HepG2 (cell line): ENCODE data around the gene GCLM. TPM values are rescaled to one million over a fixed set of nuclear protein-coding genes. Genes with fewer than 3 reads are reported as not detected.
A peak's percentile ranks its signal among the peaks of the same experiment; 100 is the strongest.

Experiments used
- ARNT ChIP-seq: fragments of 450-650 bp; IDR thresholded peaks from 2 replicates; pipeline ENCODE4 v1.6.1; 2017
- DPF2 ChIP-seq: sonication (generic); formaldehyde crosslinking; IDR thresholded peaks from 2 replicates; pipeline ENCODE4 v1.4.0; 2020; ENCODE audit warnings: mild to moderate bottlenecking, low read depth, missing genetic modification reagents, borderline replicate concordance
- E2F1 ChIP-seq: sonication (generic); formaldehyde crosslinking; IDR thresholded peaks from 2 replicates; pipeline ENCODE4 v1.5.0; 2020; ENCODE audit warnings: missing genetic modification reagents
- FOXP1 ChIP-seq, 2 experiments: fragments of 450-650 bp in 1 of 2; IDR thresholded peaks; 2 replicates each; pipeline ENCODE4 v1.6.1; 2017 to 2018; ENCODE audit warnings: antibody characterized with exemption in 1 of 2
- JDP2 ChIP-seq: sonication (generic); formaldehyde crosslinking; IDR thresholded peaks from 2 replicates; pipeline ENCODE4 v1.8.1; 2022; ENCODE audit warnings: missing genetic modification reagents, borderline replicate concordance
- MTA1 ChIP-seq: sonication (generic); formaldehyde crosslinking; IDR thresholded peaks from 2 replicates; pipeline ENCODE4 v1.4.0; 2020; ENCODE audit warnings: missing genetic modification reagents, mild to moderate bottlenecking, borderline replicate concordance
- NFIC ChIP-seq: IDR thresholded peaks from 2 replicates; pipeline ENCODE4 v1.6.1; 2012; ENCODE audit warnings: mild to moderate bottlenecking, low read length, inconsistent platforms
- NONO ChIP-seq, 2 experiments: fragments of 450-650 bp in 1 of 2; sonication (generic) in 1 of 2; formaldehyde crosslinking in 1 of 2; IDR thresholded peaks in 1 of 2; conservative IDR thresholded peaks in 1 of 2; 2 replicates each; pipeline versions ENCODE4 v1.6.1 to v1.8.0; 2017 to 2022; ENCODE audit warnings: mild to moderate bottlenecking in 1 of 2, missing genetic modification reagents in 1 of 2, moderate library complexity in 1 of 2
- NR1H2 ChIP-seq: sonication (generic); formaldehyde crosslinking; IDR thresholded peaks from 2 replicates; pipeline ENCODE4 v1.8.1; 2022; ENCODE audit warnings: low read depth, missing genetic modification reagents, borderline replicate concordance
- NR3C1 ChIP-seq: sonication (generic); formaldehyde crosslinking; IDR thresholded peaks from 2 replicates; pipeline ENCODE4 v1.4.0; 2020; ENCODE audit warnings: missing genetic modification reagents
- POLR2AphosphoS5 ChIP-seq: IDR thresholded peaks from 2 replicates; pipeline ENCODE4 v1.6.1; 2012; ENCODE audit warnings: low read depth, low read length
- SAP130 ChIP-seq: IDR thresholded peaks from 2 replicates; pipeline ENCODE4 v1.6.1; 2016; ENCODE audit warnings: low read depth
- ZFP36 ChIP-seq: fragments of 150-350 bp; IDR thresholded peaks from 2 replicates; pipeline ENCODE4 v1.6.1; 2018; ENCODE audit warnings: borderline replicate concordance, low read length, low read depth; ENCODE audit not compliant: partially characterized antibody
- ZMYM4 ChIP-seq: sonication (generic); formaldehyde crosslinking; IDR thresholded peaks from 2 replicates; pipeline ENCODE4 v1.8.1; 2023; ENCODE audit warnings: mild to moderate bottlenecking, missing genetic modification reagents
- ZNF276 ChIP-seq: sonication (generic); formaldehyde crosslinking; IDR thresholded peaks from 2 replicates; pipeline ENCODE4 v1.4.0; 2020; ENCODE audit warnings: mild to moderate bottlenecking, low read depth, missing genetic modification reagents
- ZNF44 ChIP-seq: sonication (generic); formaldehyde crosslinking; IDR thresholded peaks from 2 replicates; pipeline ENCODE4 v1.5.1; 2020; ENCODE audit warnings: mild to moderate bottlenecking, missing genetic modification reagents
- ZNF891 ChIP-seq: sonication (generic); formaldehyde crosslinking; IDR thresholded peaks from 2 replicates; pipeline ENCODE4 v1.5.0; 2020; ENCODE audit warnings: mild to moderate bottlenecking, missing genetic modification reagents
- polyA plus RNA-seq, 8 experiments: library from polyadenylated mRNA; depleted of rRNA in 3 of 8; stranded (reverse) in 7 of 8; unstranded in 1 of 8; fragments of >200 nt; fragmentation: Illumina TruSeq in 4 of 8; extraction: Trizol in 4 of 8; gene quantifications; 2 replicates each; pipeline versions ENCODE4 v1.2.1 to v1.2.3, GENCODE V29; 2011 to 2016; ENCODE audit warnings: low read depth in 4 of 8, missing spikeins in 1 of 8, mixed read lengths in 1 of 8; ENCODE audit not compliant: insufficient read depth in 1 of 8
- total RNA-seq, 5 experiments: library from RNA; depleted of rRNA; stranded (reverse); fragments of >200 nt; fragmentation: Illumina TruSeq; extraction: Trizol; gene quantifications; 2 replicates each; pipeline ENCODE4 v1.2.3, GENCODE V29; 2016; ENCODE audit warnings: low read depth in 1 of 5
- TF ChIP-seq, protein P1 (sequence below): sonication (generic); formaldehyde crosslinking; IDR thresholded peaks from 2 replicates; pipeline ENCODE4 v1.8.0; 2022; ENCODE audit warnings: missing genetic modification reagents, mild to moderate bottlenecking, inconsistent platforms, borderline replicate concordance
- TF ChIP-seq, protein P2 (sequence below): sonication (generic); formaldehyde crosslinking; IDR thresholded peaks from 2 replicates; pipeline ENCODE4 v1.4.0; 2020; ENCODE audit warnings: mild to moderate bottlenecking, low read depth, missing genetic modification reagents
- TF ChIP-seq, protein P3 (sequence below): sonication (generic); formaldehyde crosslinking; conservative IDR thresholded peaks from 2 replicates; pipeline ENCODE4 v1.5.0; 2020; ENCODE audit warnings: missing genetic modification reagents
- TF ChIP-seq, protein P4 (sequence below): sonication (generic); formaldehyde crosslinking; IDR thresholded peaks from 2 replicates; pipeline ENCODE4 v1.4.0; 2020; ENCODE audit warnings: mild to moderate bottlenecking, missing genetic modification reagents

GCLM gene
- total and polyA plus RNA-seq, 2 of the 13 experiments (the other 11 are each of a cell fraction or from before 2014, with no cell fraction given), result 8.7 to 29.9 TPM

GRCh38 chr1:93908394-93909145 lies 660 bp downstream of the GCLM start (continued):
- TF ChIP-seq NONO (IDR thresholded peaks at IDR 0.05), result no peak
- 0 out of 2 replicates have a peak, but pooled peaks have one; percentile 3 for TF ChIP-seq NONO (CRISPR knock-in tag; conservative IDR thresholded peaks at IDR 0.05)
- TF ChIP-seq, protein P1, sequence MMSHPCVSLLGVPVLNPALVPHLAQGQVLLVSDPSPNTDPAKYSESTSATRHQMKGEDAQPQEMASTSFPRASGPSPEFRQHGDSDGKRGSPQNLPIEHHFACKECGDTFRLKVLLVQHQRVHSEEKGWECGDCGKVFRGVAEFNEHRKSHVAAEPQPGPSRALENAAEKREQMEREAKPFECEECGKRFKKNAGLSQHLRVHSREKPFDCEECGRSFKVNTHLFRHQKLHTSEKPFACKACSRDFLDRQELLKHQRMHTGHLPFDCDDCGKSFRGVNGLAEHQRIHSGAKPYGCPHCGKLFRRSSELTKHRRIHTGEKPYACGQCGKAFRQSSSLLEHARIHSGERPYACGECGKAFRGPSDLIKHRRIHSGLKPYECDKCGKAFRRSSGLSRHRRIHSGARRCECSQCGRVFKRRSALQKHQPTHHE (CRISPR knock-in tag), result no peak
- TF ChIP-seq, protein P2, sequence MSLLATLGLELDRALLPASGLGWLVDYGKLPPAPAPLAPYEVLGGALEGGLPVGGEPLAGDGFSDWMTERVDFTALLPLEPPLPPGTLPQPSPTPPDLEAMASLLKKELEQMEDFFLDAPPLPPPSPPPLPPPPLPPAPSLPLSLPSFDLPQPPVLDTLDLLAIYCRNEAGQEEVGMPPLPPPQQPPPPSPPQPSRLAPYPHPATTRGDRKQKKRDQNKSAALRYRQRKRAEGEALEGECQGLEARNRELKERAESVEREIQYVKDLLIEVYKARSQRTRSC (CRISPR knock-in tag), result no peak
- TF ChIP-seq ZFP36, result no peak
- TF ChIP-seq ZNF891, result peak; percentile 38; the same call in 1 of the 2 replicates
- TF ChIP-seq SAP130 (CRISPR knock-in tag), result peak; percentile 51
- no peak for TF ChIP-seq ZNF276 (CRISPR knock-in tag)
- TF ChIP-seq, protein P3, sequence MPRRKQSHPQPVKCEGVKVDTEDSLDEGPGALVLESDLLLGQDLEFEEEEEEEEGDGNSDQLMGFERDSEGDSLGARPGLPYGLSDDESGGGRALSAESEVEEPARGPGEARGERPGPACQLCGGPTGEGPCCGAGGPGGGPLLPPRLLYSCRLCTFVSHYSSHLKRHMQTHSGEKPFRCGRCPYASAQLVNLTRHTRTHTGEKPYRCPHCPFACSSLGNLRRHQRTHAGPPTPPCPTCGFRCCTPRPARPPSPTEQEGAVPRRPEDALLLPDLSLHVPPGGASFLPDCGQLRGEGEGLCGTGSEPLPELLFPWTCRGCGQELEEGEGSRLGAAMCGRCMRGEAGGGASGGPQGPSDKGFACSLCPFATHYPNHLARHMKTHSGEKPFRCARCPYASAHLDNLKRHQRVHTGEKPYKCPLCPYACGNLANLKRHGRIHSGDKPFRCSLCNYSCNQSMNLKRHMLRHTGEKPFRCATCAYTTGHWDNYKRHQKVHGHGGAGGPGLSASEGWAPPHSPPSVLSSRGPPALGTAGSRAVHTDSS (CRISPR knock-in tag), result no peak
- no peak for TF ChIP-seq NR3C1 (CRISPR knock-in tag)
- no peak for TF ChIP-seq NFIC
- TF ChIP-seq MTA1, result no peak
- TF ChIP-seq ARNT, result no peak
- TF ChIP-seq FOXP1 (IDR thresholded peaks at IDR 0.05), result no peak
- TF ChIP-seq FOXP1 (CRISPR knock-in tag; IDR thresholded peaks at IDR 0.05), result no peak
- 0 out of 2 replicates have a peak, but pooled peaks have one; percentile 6 for TF ChIP-seq POLR2AphosphoS5
- TF ChIP-seq E2F1 (CRISPR knock-in tag), result no peak
- TF ChIP-seq DPF2 (CRISPR knock-in tag), result no peak
- 0 out of 2 replicates have a peak, but pooled peaks have one; percentile 24 for TF ChIP-seq ZMYM4
- TF ChIP-seq, protein P4, sequence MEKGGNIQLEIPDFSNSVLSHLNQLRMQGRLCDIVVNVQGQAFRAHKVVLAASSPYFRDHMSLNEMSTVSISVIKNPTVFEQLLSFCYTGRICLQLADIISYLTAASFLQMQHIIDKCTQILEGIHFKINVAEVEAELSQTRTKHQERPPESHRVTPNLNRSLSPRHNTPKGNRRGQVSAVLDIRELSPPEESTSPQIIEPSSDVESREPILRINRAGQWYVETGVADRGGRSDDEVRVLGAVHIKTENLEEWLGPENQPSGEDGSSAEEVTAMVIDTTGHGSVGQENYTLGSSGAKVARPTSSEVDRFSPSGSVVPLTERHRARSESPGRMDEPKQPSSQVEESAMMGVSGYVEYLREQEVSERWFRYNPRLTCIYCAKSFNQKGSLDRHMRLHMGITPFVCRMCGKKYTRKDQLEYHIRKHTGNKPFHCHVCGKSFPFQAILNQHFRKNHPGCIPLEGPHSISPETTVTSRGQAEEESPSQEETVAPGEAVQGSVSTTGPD (CRISPR knock-in tag), result no peak
- no peak for TF ChIP-seq JDP2
- no peak for TF ChIP-seq ZNF44
- TF ChIP-seq NR1H2 (CRISPR knock-in tag), result no peak
